Measurements from ENCODE around the gene ZNF419. TPM values are rescaled to one million over a fixed set of nuclear protein-coding genes. Genes with fewer than 3 reads are reported as not detected.

The ZNF419 gene
- total and polyA plus RNA-seq, 9 of the 15 experiments (the other 6 are each of a cell fraction or from before 2014, with no cell fraction given) = 0.07 to 5.4 (median 1.5) TPM

DNA sequence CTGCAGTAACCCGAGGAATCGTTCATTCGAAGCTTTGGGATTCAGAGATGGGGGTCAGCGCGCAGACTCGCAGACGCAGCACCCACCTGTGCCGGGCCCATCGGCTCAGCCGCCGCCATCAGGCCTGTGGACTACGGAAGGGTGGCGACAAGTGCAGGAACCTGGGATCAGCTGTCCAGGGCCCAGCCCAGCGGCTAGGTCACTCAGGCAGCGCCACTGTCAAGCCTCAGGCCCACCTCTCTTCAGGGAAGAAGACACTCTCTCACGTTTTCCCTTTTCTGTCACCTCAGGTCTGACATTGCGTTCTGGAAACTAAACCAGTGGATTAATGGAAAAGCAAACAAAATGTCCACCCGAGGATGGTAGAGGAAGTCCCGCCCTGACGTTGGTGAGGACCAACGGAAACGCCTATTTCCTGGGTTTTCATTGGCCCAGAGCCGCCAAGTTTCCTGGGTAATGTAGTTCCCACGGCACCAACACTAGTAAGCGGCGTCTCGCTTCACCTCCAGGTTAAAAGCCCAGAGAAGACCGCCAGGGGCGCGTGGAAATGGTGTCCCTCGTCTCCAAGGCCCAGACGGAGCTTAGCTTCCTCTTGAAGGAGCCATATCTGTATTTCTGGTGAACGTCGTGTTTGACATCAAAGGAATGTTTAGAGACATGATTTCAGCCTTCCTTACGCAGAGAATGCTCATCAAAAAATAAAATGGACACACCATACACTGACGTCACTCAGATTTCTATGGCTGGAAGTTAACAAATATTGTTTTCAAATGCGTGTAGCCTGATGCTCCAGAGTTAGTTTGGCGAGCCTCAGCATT is 10.2 kb upstream of the ZNF419 start, which contains the start of gene ZNF772 (continued):
- TF ChIP-seq, protein P1, sequence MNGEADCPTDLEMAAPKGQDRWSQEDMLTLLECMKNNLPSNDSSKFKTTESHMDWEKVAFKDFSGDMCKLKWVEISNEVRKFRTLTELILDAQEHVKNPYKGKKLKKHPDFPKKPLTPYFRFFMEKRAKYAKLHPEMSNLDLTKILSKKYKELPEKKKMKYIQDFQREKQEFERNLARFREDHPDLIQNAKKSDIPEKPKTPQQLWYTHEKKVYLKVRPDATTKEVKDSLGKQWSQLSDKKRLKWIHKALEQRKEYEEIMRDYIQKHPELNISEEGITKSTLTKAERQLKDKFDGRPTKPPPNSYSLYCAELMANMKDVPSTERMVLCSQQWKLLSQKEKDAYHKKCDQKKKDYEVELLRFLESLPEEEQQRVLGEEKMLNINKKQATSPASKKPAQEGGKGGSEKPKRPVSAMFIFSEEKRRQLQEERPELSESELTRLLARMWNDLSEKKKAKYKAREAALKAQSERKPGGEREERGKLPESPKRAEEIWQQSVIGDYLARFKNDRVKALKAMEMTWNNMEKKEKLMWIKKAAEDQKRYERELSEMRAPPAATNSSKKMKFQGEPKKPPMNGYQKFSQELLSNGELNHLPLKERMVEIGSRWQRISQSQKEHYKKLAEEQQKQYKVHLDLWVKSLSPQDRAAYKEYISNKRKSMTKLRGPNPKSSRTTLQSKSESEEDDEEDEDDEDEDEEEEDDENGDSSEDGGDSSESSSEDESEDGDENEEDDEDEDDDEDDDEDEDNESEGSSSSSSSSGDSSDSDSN (IDR thresholded peaks at IDR 0.05; ENCODE audit: borderline replicate concordance in 1 of 2, low read depth in 2 of 2, low read length in 2 of 2) = no peak
- TF ChIP-seq ATF2 (CRISPR knock-in tag; IDR thresholded peaks at IDR 0.05) (peak; percentile 38; the same call in 1 of the 2 replicates), ZZZ3 (IDR thresholded peaks at IDR 0.05) (no peak), MYNN (IDR thresholded peaks at IDR 0.05) (peak; percentile 76), MYNN (CRISPR knock-in tag; IDR thresholded peaks at IDR 0.05) (no peak), GTF2E2 (tag; IDR thresholded peaks at IDR 0.05) (no peak), CREM (IDR thresholded peaks at IDR 0.05; ENCODE audit: low read depth) (peak; percentile 67), FOS (IDR thresholded peaks at IDR 0.05; ENCODE audit: extremely low read depth, insufficient read length) (peak; percentile 48), E2F4 (CRISPR knock-in tag; IDR thresholded peaks at IDR 0.05; ENCODE audit: low read depth) (no peak), L3MBTL2 (IDR thresholded peaks at IDR 0.05) (peak; percentile 58), ZBTB2 (IDR thresholded peaks at IDR 0.05) (no peak), ZNF24 (IDR thresholded peaks at IDR 0.05) (no peak), ZNF384 (IDR thresholded peaks at IDR 0.05; ENCODE audit: low read depth, low read length) (no peak), ILF3 (IDR thresholded peaks at IDR 0.05; ENCODE audit: borderline replicate concordance) (no peak), KLF1 (tag; IDR thresholded peaks at IDR 0.05) (no peak), ZBTB8A (IDR thresholded peaks at IDR 0.05; ENCODE audit: partially characterized antibody) (no peak), RB1 (IDR thresholded peaks at IDR 0.05; ENCODE audit: low read depth) (no peak), NFE2 (IDR thresholded peaks at IDR 0.05; ENCODE audit: low read depth) (no peak), C11orf30 (IDR thresholded peaks at IDR 0.05; ENCODE audit: low read depth) (no peak)
- TF ChIP-seq, protein P2, sequence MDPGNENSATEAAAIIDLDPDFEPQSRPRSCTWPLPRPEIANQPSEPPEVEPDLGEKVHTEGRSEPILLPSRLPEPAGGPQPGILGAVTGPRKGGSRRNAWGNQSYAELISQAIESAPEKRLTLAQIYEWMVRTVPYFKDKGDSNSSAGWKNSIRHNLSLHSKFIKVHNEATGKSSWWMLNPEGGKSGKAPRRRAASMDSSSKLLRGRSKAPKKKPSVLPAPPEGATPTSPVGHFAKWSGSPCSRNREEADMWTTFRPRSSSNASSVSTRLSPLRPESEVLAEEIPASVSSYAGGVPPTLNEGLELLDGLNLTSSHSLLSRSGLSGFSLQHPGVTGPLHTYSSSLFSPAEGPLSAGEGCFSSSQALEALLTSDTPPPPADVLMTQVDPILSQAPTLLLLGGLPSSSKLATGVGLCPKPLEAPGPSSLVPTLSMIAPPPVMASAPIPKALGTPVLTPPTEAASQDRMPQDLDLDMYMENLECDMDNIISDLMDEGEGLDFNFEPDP (CRISPR knock-in tag; IDR thresholded peaks at IDR 0.05) = no peak
- TF ChIP-seq, protein P3, sequence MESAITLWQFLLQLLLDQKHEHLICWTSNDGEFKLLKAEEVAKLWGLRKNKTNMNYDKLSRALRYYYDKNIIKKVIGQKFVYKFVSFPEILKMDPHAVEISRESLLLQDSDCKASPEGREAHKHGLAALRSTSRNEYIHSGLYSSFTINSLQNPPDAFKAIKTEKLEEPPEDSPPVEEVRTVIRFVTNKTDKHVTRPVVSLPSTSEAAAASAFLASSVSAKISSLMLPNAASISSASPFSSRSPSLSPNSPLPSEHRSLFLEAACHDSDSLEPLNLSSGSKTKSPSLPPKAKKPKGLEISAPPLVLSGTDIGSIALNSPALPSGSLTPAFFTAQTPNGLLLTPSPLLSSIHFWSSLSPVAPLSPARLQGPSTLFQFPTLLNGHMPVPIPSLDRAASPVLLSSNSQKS (CRISPR knock-in tag; IDR thresholded peaks at IDR 0.05) = no peak

Measured in K562 (cell line).